H9 (cell line): ENCODE measurements around the gene NUP85. TPM values are rescaled to one million over a fixed set of nuclear protein-coding genes. Genes with fewer than 3 reads are reported as not detected.

Experiments used
- DNase-seq: peaks from one replicate; pipeline ENCODE4 v3.0.0-alpha.2; 2017
- H2AFZ ChIP-seq: one replicate; pipeline ENCODE4 v1.6.1; 2013; ENCODE audit warnings: mild to moderate bottlenecking, low read length, control low read depth, moderate library complexity
- H2AK5ac ChIP-seq: 2 replicates; pipeline ENCODE4 v1.6.1; 2013; ENCODE audit warnings: low read length, control low read depth, mixed read lengths; ENCODE audit not compliant: insufficient read length
- H2BK120ac ChIP-seq: one replicate; pipeline ENCODE4 v1.6.1; 2013; ENCODE audit warnings: low read depth, mild to moderate bottlenecking, low read length, control low read depth, inconsistent platforms; ENCODE audit not compliant: poor library complexity, severe bottlenecking
- H2BK12ac ChIP-seq: 2 replicates; pipeline ENCODE4 v1.6.1; 2013; ENCODE audit warnings: low read length, control low read depth, mixed read lengths, low read depth; ENCODE audit not compliant: insufficient read length
- H2BK15ac ChIP-seq: 2 replicates; pipeline ENCODE4 v1.6.1; 2013; ENCODE audit warnings: low read depth, low read length, control low read depth
- H2BK20ac ChIP-seq: one replicate; pipeline ENCODE4 v1.6.1; 2013; ENCODE audit warnings: low read depth, mild to moderate bottlenecking, low read length, control low read depth, inconsistent platforms; ENCODE audit not compliant: poor library complexity, severe bottlenecking
- H2BK5ac ChIP-seq: 2 replicates; pipeline ENCODE4 v1.6.1; 2013; ENCODE audit warnings: low read length, control low read depth, mixed read lengths; ENCODE audit not compliant: insufficient read length
- H3K14ac ChIP-seq: 2 replicates; pipeline ENCODE4 v1.6.1; 2013; ENCODE audit warnings: low read length, control low read depth; ENCODE audit not compliant: insufficient read depth
- H3K18ac ChIP-seq: 2 replicates; pipeline ENCODE4 v1.6.1; 2013; ENCODE audit warnings: low read depth, mild to moderate bottlenecking, mixed read lengths, low read length, control low read depth; ENCODE audit not compliant: insufficient read length
- H3K23ac ChIP-seq: 2 replicates; pipeline ENCODE4 v1.6.1; 2013; ENCODE audit warnings: low read length, control low read depth, mixed read lengths, low read depth; ENCODE audit not compliant: insufficient read length
- H3K23me2 ChIP-seq: 2 replicates; pipeline ENCODE4 v1.6.1; 2013; ENCODE audit warnings: low read depth, mild to moderate bottlenecking, mixed read lengths, low read length, control low read depth; ENCODE audit not compliant: insufficient read length, poor library complexity, severe bottlenecking
- H3K27ac ChIP-seq: 2 replicates; pipeline ENCODE4 v1.5.1; 2013; ENCODE audit warnings: low read length, control low read depth, mixed read lengths, low read depth; ENCODE audit not compliant: insufficient read length
- H3K27me3 ChIP-seq: 2 replicates; pipeline ENCODE4 v1.6.1; 2013; ENCODE audit warnings: low read length, control low read depth, inconsistent platforms; ENCODE audit not compliant: insufficient read depth
- H3K4ac ChIP-seq: 2 replicates; pipeline ENCODE4 v1.6.1; 2013; ENCODE audit warnings: low read depth, mild to moderate bottlenecking, control low read depth, inconsistent platforms, low read length, moderate library complexity
- H3K4me1 ChIP-seq: 2 replicates; pipeline ENCODE4 v1.6.1; 2013; ENCODE audit warnings: low read length, control low read depth, inconsistent platforms; ENCODE audit not compliant: insufficient read depth
- H3K4me2 ChIP-seq: 2 replicates; pipeline ENCODE4 v1.6.1; 2013; ENCODE audit warnings: low read length, control low read depth, mixed read lengths; ENCODE audit not compliant: insufficient read length, insufficient read depth
- H3K56ac ChIP-seq: 2 replicates; pipeline ENCODE4 v1.6.1; 2013; ENCODE audit warnings: low read depth, mild to moderate bottlenecking, mixed read lengths, low read length, control low read depth; ENCODE audit not compliant: insufficient read length
- H3K79me1 ChIP-seq: 2 replicates; pipeline ENCODE4 v1.6.1; 2013; ENCODE audit warnings: low read depth, mild to moderate bottlenecking, moderate library complexity, low read length, control low read depth, inconsistent platforms; ENCODE audit not compliant: insufficient read depth, poor library complexity, severe bottlenecking
- H3K79me2 ChIP-seq: 2 replicates; pipeline ENCODE4 v1.6.1; 2013; ENCODE audit warnings: low read length, control low read depth, inconsistent platforms; ENCODE audit not compliant: insufficient read depth
- H3K9ac ChIP-seq: 2 replicates; pipeline ENCODE4 v1.6.1; 2013; ENCODE audit warnings: low read length, control low read depth, mixed read lengths; ENCODE audit not compliant: insufficient read length; ENCODE audit errors: extremely low read depth
- H3K9me3 ChIP-seq: one replicate; pipeline ENCODE4 v1.6.1; 2013; ENCODE audit warnings: low read depth, low read length, inconsistent platforms; ENCODE audit not compliant: control insufficient read depth
- H3T11ph ChIP-seq: one replicate; pipeline ENCODE4 v1.6.1; 2013; ENCODE audit warnings: mild to moderate bottlenecking, low read length, control low read depth, inconsistent platforms
- H4K20me1 ChIP-seq: one replicate; pipeline ENCODE4 v1.6.1; 2013; ENCODE audit not compliant: control insufficient read depth, insufficient read length, insufficient read depth
- H4K5ac ChIP-seq: 2 replicates; pipeline ENCODE4 v1.6.1; 2013; ENCODE audit warnings: low read depth, mild to moderate bottlenecking, mixed read lengths, low read length, control low read depth; ENCODE audit not compliant: insufficient read length
- H4K8ac ChIP-seq: replicated peaks from 2 replicates; pipeline ENCODE4 v1.6.1; 2013; ENCODE audit warnings: low read length, control low read depth, mixed read lengths, low read depth; ENCODE audit not compliant: insufficient read length
- H4K91ac ChIP-seq: 2 replicates; pipeline ENCODE4 v1.6.1; 2013; ENCODE audit warnings: low read depth, mild to moderate bottlenecking, moderate library complexity, mixed read lengths, low read length, control low read depth; ENCODE audit not compliant: insufficient read length
- H3K27ac Mint-ChIP-seq, 3 experiments: 2 replicates in 2 of 3; 3 replicates in 1 of 3; pipeline ENCODE4 v1.8.0; 2020 to 2021; ENCODE audit warnings: mixed read lengths in 3 of 3, mild to moderate bottlenecking in 1 of 3, moderate library complexity in 1 of 3
- H3K27me3 Mint-ChIP-seq: 2 replicates; pipeline ENCODE4 v1.8.0; 2021; ENCODE audit warnings: low read depth, mild to moderate bottlenecking, moderate library complexity, mixed read lengths
- H3K36me3 Mint-ChIP-seq, 3 experiments: 2 replicates in 2 of 3; 3 replicates in 1 of 3; pipeline ENCODE4 v1.8.0; 2020 to 2021; ENCODE audit warnings: low read depth in 3 of 3, mixed read lengths in 3 of 3; ENCODE audit not compliant: insufficient read depth in 1 of 3
- H3K4me1 Mint-ChIP-seq, 2 experiments: 2 replicates each; pipeline ENCODE4 v1.8.0; 2020; ENCODE audit warnings: mixed read lengths in 2 of 2
- H3K4me3 Mint-ChIP-seq, 2 experiments: 2 replicates in 1 of 2; 3 replicates in 1 of 2; pipeline ENCODE4 v1.8.0; 2020 to 2021; ENCODE audit warnings: mild to moderate bottlenecking in 2 of 2, mixed read lengths in 2 of 2, moderate library complexity in 1 of 2
- H3K9me3 Mint-ChIP-seq, 2 experiments: 2 replicates in 1 of 2; 3 replicates in 1 of 2; pipeline ENCODE4 v1.8.0; 2020; ENCODE audit warnings: mild to moderate bottlenecking in 2 of 2, mixed read lengths in 2 of 2, moderate library complexity in 1 of 2
- CTCF ChIP-seq: fragments of 200-600 bp; sonication (generic); conservative IDR thresholded peaks from 3 replicates; pipeline ENCODE4 v1.8.0; 2021; ENCODE audit warnings: antibody characterized with exemption, mild to moderate bottlenecking
- WGBS: extraction: QIAGEN DNeasy Blood & Tissue Kit; methylation state at CpG from one replicate; pipeline ENCODE4 v1.1.7; 2013; ENCODE audit warnings: missing lambda C conversion rate, low lambda C conversion rate, mixed read lengths; ENCODE audit not compliant: insufficient read length; ENCODE audit errors: extremely low coverage; 5-methylcytosine and 5-hydroxymethylcytosine counted together
- total RNA-seq: library from RNA; stranded (reverse); gene quantifications from 2 replicates; pipeline ENCODE4 v1.2.1, GENCODE V29; 2021

Gene NUP85
- total RNA-seq, 1 experiment from 2014 or later = 145 TPM

- H3K4me1 ChIP-seq = peaks cover 4% of the 10 kb centered on the region
- H2BK12ac ChIP-seq = no peak overlapping the region
- WGBS = no CpG with 5 or more reads among the region's 23 CpGs
- peaks cover 25 to 28% of the 10 kb centered on the region in 2 experiments for H3K4me1 Mint-ChIP-seq
- H4K20me1 ChIP-seq = no peaks in the 10 kb centered on the region
- H2BK5ac ChIP-seq = peak overlapping the region; percentile 56
- H3K4me3 Mint-ChIP-seq = peak overlapping the region; percentile 99
- H3K27me3 Mint-ChIP-seq = no peaks in the 10 kb centered on the region
- H3K4ac ChIP-seq = no peak overlapping the region
- peaks cover 18% of the 10 kb centered on the region for H3K79me2 ChIP-seq
- peaks cover 8 to 54% (median 50%) of the 10 kb centered on the region in 3 experiments; a peak in 6 of 7 replicates for H3K36me3 Mint-ChIP-seq
- H2BK20ac ChIP-seq = no peak overlapping the region
- H3K18ac ChIP-seq = peak overlapping the region; percentile 52
- no peaks in the 10 kb centered on the region for H3K9me3 Mint-ChIP-seq
- H3K23me2 ChIP-seq = peaks cover 4% of the 10 kb centered on the region
- H3K9ac ChIP-seq = peak overlapping the region; percentile 96
- H3K56ac ChIP-seq = no peak overlapping the region
- H3K79me1 ChIP-seq = peaks cover 4% of the 10 kb centered on the region
- H3K4me2 ChIP-seq = peak overlapping the region; percentile 81
- H3K14ac ChIP-seq = peak overlapping the region; percentile 64
- no peak overlapping the region for H4K91ac ChIP-seq
- H3K27me3 ChIP-seq = no peaks in the 10 kb centered on the region
- no peak overlapping the region for H4K8ac ChIP-seq
- no peak overlapping the region for H3K23ac ChIP-seq
- TF ChIP-seq CTCF = no peak
- H2BK15ac ChIP-seq = no peak overlapping the region
- H3K9me3 ChIP-seq = no peaks in the 10 kb centered on the region
- peak overlapping the region; percentile 100 for H3K27ac Mint-ChIP-seq
- H2AK5ac ChIP-seq = no peak overlapping the region
- H2AFZ ChIP-seq = no peak overlapping the region
- DNase-seq = no peak
- H4K5ac ChIP-seq = peak overlapping the region; percentile 75
- no peak overlapping the region for H3T11ph ChIP-seq
- peak overlapping the region; percentile 51 for H3K27ac ChIP-seq
- no peak overlapping the region for H2BK120ac ChIP-seq
Measured at GRCh38 chr17:75262112-75262606, 56.7 kb downstream of the NUP85 start.
